ENCODE data around the gene OPHN1. TPM values are rescaled to one million over a fixed set of nuclear protein-coding genes. Genes with fewer than 3 reads are reported as not detected.
"Not testable (repeated sequence)": the region's sequence is repeated elsewhere in the genome, so short reads cannot be mapped to it uniquely, and the experiment has no call there.

OPHN1 gene
- total RNA-seq, 1 experiment from 2014 or later = 3.3 TPM

- Histone ChIP-seq H3K27ac (ENCODE audit: low read depth, low read length, poor library complexity, severe bottlenecking) (no peak overlapping the region), H3K4me1 (ENCODE audit: insufficient read depth, low read length, poor library complexity, severe bottlenecking) (no peaks in the 10 kb centered on the region), H3K36me3 (ENCODE audit: insufficient read depth, low read length, poor library complexity, severe bottlenecking) (no peaks in the 10 kb centered on the region), H3K9me3 (ENCODE audit: low read depth, low read length, poor library complexity, severe bottlenecking) (no peaks in the 10 kb centered on the region), H3K4me3 (ENCODE audit: low read depth, low read length, poor library complexity, severe bottlenecking) (no peak overlapping the region), H3K27me3 (replicated peaks; ENCODE audit: insufficient read depth, low read depth, low read length, poor library complexity) (no peaks in the 10 kb centered on the region)
- ChIA-PET CTCF (no interaction called here), POLR2A (ENCODE audit: low non-redundant PET) (no interaction called here)
- BruUV-seq (replicated peaks) = no TSS peak
- intact Hi-C loops (cut with micrococcal nuclease; ENCODE audit: unreplicated experiment) = no loop called here
- DNase-seq (ENCODE audit: low spot score) = no peak
- TF ChIP-seq CTCF (conservative IDR thresholded peaks at IDR 0.05; ENCODE audit: low read depth, low read length) = no peak
- TF ChIP-seq EZH2 (IDR thresholded peaks at IDR 0.05; ENCODE audit: borderline replicate concordance, low read depth, low read length, poor library complexity, severe bottlenecking) = no peak
Measured at GRCh38 chrX:68286076-68286475, 147.2 kb downstream of the OPHN1 start.

- no peaks in the 10 kb centered on the region for H3K4me1 ChIP-seq (ENCODE audit: insufficient read depth, low read length, poor library complexity, severe bottlenecking)
- no peak overlapping the region for H3K27ac ChIP-seq (ENCODE audit: low read depth, low read length, poor library complexity, severe bottlenecking)
- no peak overlapping the region for H3K4me3 ChIP-seq (ENCODE audit: low read depth, low read length, poor library complexity, severe bottlenecking)
- no peak for TF ChIP-seq CTCF (conservative IDR thresholded peaks at IDR 0.05; ENCODE audit: low read depth, low read length)
- no peak for TF ChIP-seq EZH2 (IDR thresholded peaks at IDR 0.05; ENCODE audit: borderline replicate concordance, low read depth, low read length, poor library complexity, severe bottlenecking)
- BruUV-seq (replicated peaks) = no TSS peak
- CTCF ChIA-PET = no interaction called here
- intact Hi-C loops (cut with micrococcal nuclease; ENCODE audit: unreplicated experiment) = no loop called here
- DNase-seq (ENCODE audit: low spot score) = no peak
- H3K36me3 ChIP-seq (ENCODE audit: insufficient read depth, low read length, poor library complexity, severe bottlenecking) = no peaks in the 10 kb centered on the region
- POLR2A ChIA-PET (ENCODE audit: low non-redundant PET) = no interaction called here
- H3K27me3 ChIP-seq (replicated peaks; ENCODE audit: insufficient read depth, low read depth, low read length, poor library complexity) = no peaks in the 10 kb centered on the region
- no peaks in the 10 kb centered on the region for H3K9me3 ChIP-seq (ENCODE audit: low read depth, low read length, poor library complexity, severe bottlenecking)
Measured at GRCh38 chrX:68284281-68284904, 148.9 kb downstream of the OPHN1 start.

GRCh38 chrX:68273887-68274286 is 159.4 kb downstream of the OPHN1 start:
- no peaks in the 10 kb centered on the region for H3K4me1 ChIP-seq (ENCODE audit: insufficient read depth, low read length, poor library complexity, severe bottlenecking)
- H3K27ac ChIP-seq (ENCODE audit: low read depth, low read length, poor library complexity, severe bottlenecking) = no peak overlapping the region
- BruUV-seq (replicated peaks) = no TSS peak
- H3K4me3 ChIP-seq (ENCODE audit: low read depth, low read length, poor library complexity, severe bottlenecking) = no peak overlapping the region
- intact Hi-C loops (cut with micrococcal nuclease; ENCODE audit: unreplicated experiment) = no loop called here
- peak; percentile 11 for DNase-seq (ENCODE audit: low spot score)
- CTCF ChIA-PET = no interaction called here
- no peaks in the 10 kb centered on the region for H3K27me3 ChIP-seq (replicated peaks; ENCODE audit: insufficient read depth, low read depth, low read length, poor library complexity)
- POLR2A ChIA-PET (ENCODE audit: low non-redundant PET) = no interaction called here
- no peaks in the 10 kb centered on the region for H3K36me3 ChIP-seq (ENCODE audit: insufficient read depth, low read length, poor library complexity, severe bottlenecking)
- TF ChIP-seq EZH2 (IDR thresholded peaks at IDR 0.05; ENCODE audit: borderline replicate concordance, low read depth, low read length, poor library complexity, severe bottlenecking) = no peak
- no peak for TF ChIP-seq CTCF (conservative IDR thresholded peaks at IDR 0.05; ENCODE audit: low read depth, low read length)
- H3K9me3 ChIP-seq (ENCODE audit: low read depth, low read length, poor library complexity, severe bottlenecking) = no peaks in the 10 kb centered on the region

GRCh38 chrX:68264793-68265192 is 168.5 kb downstream of the OPHN1 start:
- H3K4me3 ChIP-seq (ENCODE audit: low read depth, low read length, poor library complexity, severe bottlenecking); BruUV-seq (replicated peaks); H3K27ac ChIP-seq (ENCODE audit: low read depth, low read length, poor library complexity, severe bottlenecking); H3K36me3 ChIP-seq (ENCODE audit: insufficient read depth, low read length, poor library complexity, severe bottlenecking); H3K4me1 ChIP-seq (ENCODE audit: insufficient read depth, low read length, poor library complexity, severe bottlenecking); H3K27me3 ChIP-seq (replicated peaks; ENCODE audit: insufficient read depth, low read depth, low read length, poor library complexity); DNase-seq (ENCODE audit: low spot score); H3K9me3 ChIP-seq (ENCODE audit: low read depth, low read length, poor library complexity, severe bottlenecking); CTCF ChIA-PET; intact Hi-C loops (cut with micrococcal nuclease; ENCODE audit: unreplicated experiment); POLR2A ChIA-PET (ENCODE audit: low non-redundant PET): not testable (repeated sequence)

All from A673 (cell line).